SK-N-MC (cell line): ENCODE data around the gene LHFPL6.

Experiments
- EZH2 ChIP-seq: fragments of 200-600 bp; sonication (generic); IDR thresholded peaks from one replicate; pipeline ENCODE4 v1.6.1; 2017; ENCODE audit warnings: antibody characterized with exemption
- FOXP2 ChIP-seq: optimal IDR thresholded peaks from 2 replicates; pipeline ENCODE3; 2011; ENCODE audit warnings: mild to moderate bottlenecking, moderate library complexity; ENCODE audit not compliant: insufficient read depth; ENCODE audit errors: extremely low read length, control extremely low read depth
- POLR2AphosphoS5 ChIP-seq: IDR thresholded peaks from 2 replicates; pipeline ENCODE4 v1.6.1; 2012; ENCODE audit warnings: mild to moderate bottlenecking, low read depth, low read length, borderline replicate concordance

- no peak for TF ChIP-seq POLR2AphosphoS5
- TF ChIP-seq EZH2, result no peak
- no peak for TF ChIP-seq FOXP2
These were observed 3.2 kb downstream of the LHFPL6 start for GRCh38 chr13:39599842-39600241.
